Endothelial cell of umbilical vein (primary cell): ENCODE results near the gene PFKFB4.

Source experiments
- JUN ChIP-seq: IDR thresholded peaks from 2 replicates; pipeline ENCODE4 v1.6.1; 2011; ENCODE audit warnings: borderline replicate concordance, low read depth; ENCODE audit not compliant: insufficient read length, insufficient read depth
- POLR2A ChIP-seq: IDR thresholded peaks from 2 replicates; pipeline ENCODE4 v1.6.1; 2012; ENCODE audit warnings: low read depth, mild to moderate bottlenecking, control low read depth, low read length
- TF ChIP-seq, protein P1 (sequence below), 2 donors: IDR thresholded peaks; 1 replicate in 1 of 2; 2 replicates in 1 of 2; pipeline ENCODE4 v1.5.1; 2011; ENCODE audit warnings: low read length in 2 of 2, mild to moderate bottlenecking in 2 of 2, moderate library complexity in 2 of 2, control low read depth in 1 of 2, inconsistent platforms in 1 of 2, low read depth in 1 of 2; ENCODE audit not compliant: insufficient read depth in 1 of 2; ENCODE audit errors: extremely low read depth in 1 of 2

DNA sequence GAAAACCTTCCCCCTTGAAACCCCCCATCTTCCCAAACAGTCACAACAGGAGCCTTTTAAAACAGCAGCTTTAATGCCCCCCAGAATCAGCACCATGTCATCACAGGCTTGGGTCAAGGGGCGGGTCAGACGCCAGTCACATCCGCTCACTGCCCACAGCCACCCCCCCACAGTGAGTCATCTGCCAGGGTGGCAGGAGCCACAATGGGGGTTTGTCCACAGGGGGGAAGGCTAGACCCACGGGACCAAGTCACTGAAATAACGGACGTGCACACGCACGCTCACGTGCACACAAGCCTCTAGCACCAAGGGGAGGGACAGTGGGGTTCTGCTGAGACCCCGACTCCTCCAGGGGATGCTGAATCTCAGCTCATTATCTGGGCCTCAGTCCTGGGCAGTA lies 7.4 kb upstream of the PFKFB4 start:
- TF ChIP-seq JUN: peak; percentile 51
- TF ChIP-seq, protein P1, sequence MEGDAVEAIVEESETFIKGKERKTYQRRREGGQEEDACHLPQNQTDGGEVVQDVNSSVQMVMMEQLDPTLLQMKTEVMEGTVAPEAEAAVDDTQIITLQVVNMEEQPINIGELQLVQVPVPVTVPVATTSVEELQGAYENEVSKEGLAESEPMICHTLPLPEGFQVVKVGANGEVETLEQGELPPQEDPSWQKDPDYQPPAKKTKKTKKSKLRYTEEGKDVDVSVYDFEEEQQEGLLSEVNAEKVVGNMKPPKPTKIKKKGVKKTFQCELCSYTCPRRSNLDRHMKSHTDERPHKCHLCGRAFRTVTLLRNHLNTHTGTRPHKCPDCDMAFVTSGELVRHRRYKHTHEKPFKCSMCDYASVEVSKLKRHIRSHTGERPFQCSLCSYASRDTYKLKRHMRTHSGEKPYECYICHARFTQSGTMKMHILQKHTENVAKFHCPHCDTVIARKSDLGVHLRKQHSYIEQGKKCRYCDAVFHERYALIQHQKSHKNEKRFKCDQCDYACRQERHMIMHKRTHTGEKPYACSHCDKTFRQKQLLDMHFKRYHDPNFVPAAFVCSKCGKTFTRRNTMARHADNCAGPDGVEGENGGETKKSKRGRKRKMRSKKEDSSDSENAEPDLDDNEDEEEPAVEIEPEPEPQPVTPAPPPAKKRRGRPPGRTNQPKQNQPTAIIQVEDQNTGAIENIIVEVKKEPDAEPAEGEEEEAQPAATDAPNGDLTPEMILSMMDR (IDR thresholded peaks at IDR 0.05; ENCODE audit: extremely low read depth in 1 of 2, insufficient read depth in 1 of 2, low read depth in 1 of 2, low read length in 2 of 2): peak in 1 of 2 donors; percentile 10
- no peak for TF ChIP-seq POLR2A
